SK-N-MC (cell line): ENCODE data around the gene SLC10A7.

Experiments used
- EZH2 ChIP-seq: fragments of 200-600 bp; sonication (generic); IDR thresholded peaks from one replicate; pipeline ENCODE4 v1.6.1; 2017; ENCODE audit warnings: antibody characterized with exemption
- FOXP2 ChIP-seq: optimal IDR thresholded peaks from 2 replicates; pipeline ENCODE3; 2011; ENCODE audit warnings: mild to moderate bottlenecking, moderate library complexity; ENCODE audit not compliant: insufficient read depth; ENCODE audit errors: extremely low read length, control extremely low read depth
- POLR2AphosphoS5 ChIP-seq: IDR thresholded peaks from 2 replicates; pipeline ENCODE4 v1.6.1; 2012; ENCODE audit warnings: mild to moderate bottlenecking, low read depth, low read length, borderline replicate concordance

- TF ChIP-seq POLR2AphosphoS5 (no peak), EZH2 (no peak), FOXP2 (no peak)
Measured at GRCh38 chr4:146379744-146380143, 142.0 kb downstream of the SLC10A7 start.
